HG03575 (cell line): ENCODE measurements around the gene EPHA7.

ENCODE experiments used
- ATAC-seq: cut with Tn5 transposase; IDR thresholded peaks from one replicate; pipeline ENCODE4 v1.9.1; 2021; ENCODE audit not compliant: unreplicated experiment, insufficient number of reproducible peaks, low FRiP score; ENCODE audit errors: extremely low read depth

EPHA7 gene

DNA sequence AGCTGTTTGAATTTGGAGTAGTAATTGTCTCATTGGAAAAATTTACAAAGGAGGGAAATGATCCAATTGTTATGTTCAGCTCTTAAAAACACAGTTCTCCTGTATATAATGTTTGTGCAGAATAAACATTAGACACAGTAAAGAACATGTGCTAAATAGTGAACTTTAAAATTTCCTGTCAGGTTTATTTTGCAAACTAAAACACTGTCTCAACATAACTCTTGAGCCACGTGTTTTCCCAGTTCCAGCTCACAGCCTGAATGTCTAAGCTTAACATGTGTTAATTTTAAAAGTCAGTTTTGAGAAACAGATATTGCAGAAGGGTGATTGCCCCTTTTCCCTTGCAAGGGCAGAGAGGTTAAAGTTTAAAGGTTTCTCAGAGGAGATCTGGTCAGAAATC is 20.6 kb downstream of the EPHA7 start:
- no peak for ATAC-seq

DNA sequence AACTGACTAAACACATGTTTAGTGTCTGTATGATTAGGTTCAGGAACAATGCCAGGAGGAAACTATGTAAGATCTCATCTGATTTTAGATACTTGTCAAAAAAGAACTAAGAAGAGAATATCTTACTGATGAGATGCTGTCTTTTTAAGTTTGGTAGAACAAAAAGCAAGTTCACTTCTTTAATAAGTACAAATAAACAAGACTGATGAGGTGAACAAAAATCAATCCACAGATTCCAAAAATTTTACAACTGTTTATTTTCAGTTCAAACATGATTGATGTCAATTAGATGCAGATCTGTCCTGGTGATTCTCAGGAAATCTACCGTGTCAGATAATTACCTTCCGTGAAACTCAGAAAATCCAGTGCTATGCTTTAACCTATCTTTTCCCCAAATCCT is 24.9 kb downstream of the EPHA7 start:
- ATAC-seq, result no peak

DNA sequence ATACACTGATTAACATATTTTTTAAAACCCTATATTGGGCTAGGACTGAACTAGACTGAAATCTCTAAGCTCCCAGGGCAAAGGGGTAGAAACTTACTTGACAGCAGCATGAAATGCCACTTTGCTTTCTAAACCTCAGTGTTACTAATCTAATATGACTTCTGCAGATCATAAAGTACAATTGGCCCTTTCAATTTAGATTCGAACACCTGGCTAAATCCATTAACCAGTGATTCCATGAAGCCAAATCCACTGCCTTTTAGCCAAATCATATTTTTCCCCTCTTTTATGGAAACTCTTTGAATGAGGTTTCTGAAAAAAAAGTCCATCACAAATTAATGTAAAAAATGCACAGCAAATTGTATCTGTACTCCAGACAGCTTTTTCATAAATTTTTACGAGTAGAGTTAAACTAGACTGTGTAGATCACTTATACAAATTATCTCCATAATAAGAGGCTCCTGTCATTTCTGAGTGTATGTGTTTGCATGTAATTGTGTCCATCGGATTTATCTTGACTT is 25.7 kb downstream of the EPHA7 start:
- no peak for ATAC-seq

DNA sequence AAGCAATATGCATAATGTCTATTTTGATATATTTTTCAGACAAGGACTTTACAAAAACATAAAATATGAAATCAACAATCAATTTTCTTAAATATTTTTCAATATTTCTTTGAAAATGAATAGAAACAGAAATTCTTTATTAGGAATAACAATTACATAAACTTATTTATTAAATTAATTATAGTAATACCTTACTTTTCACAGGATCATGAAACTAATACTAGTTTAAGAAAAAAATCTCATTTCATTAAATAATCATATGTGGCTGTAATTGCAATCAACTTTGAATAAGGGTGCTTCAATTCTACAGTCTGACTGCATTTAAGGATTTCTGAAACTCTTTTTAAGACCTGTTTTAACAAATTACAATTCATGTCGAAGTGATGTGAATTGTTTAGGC is 26.6 kb downstream of the EPHA7 start:
- no peak for ATAC-seq

DNA sequence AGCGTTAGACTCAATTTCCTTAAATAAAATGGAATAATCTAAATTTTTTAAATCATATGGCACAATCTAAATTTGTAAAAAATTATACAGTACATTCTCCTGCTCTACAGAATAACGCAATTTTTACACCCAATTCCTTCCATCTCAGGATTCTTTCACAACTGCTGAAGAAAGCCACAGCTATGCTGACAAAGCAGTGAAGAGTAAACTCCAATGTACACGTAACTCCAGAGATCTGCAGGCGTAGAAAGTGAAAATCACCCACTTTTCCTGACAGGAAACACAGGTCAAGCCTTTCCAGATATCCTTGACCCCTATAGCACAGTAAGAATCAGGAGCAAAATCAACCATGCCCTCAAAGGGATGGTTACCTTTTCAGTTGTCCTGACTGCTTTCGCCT is 27.4 kb downstream of the EPHA7 start:
- no peak for ATAC-seq

DNA sequence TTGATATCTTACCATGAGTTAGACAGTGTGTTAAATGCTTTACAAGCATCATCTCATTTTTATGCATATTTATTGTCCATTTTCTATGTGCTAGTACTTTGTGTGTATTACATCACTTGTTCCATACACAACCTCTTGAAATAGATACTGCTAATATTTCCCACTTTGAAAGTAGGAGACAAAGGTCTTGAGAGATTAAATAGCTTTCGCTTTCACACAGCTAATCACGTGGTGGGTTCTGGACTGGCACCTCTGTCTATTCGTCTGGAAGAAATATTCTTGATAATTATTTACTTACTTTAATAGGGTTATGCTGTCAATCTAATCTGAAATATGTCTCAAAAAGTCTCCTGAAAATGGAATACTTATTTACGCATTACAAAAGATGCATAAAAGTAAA is 30.2 kb downstream of the EPHA7 start:
- ATAC-seq, result no peak

DNA sequence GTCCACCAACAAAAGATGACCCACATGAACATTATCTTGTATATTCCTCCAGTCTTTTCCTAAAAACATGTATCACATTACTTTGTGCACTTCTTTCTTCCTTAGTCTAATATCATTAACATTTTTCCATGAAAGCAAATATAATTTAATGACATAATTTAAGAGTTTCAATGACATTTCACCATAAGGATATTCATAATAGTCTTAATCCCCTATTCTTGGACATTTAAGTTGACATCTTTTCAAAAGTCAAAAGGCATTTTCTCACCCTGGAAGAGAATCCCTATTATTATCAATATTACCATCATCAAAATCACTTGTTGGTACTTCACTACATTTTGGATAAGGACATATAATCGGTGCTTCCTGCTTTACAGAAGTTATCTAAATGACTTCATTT is 31.3 kb downstream of the EPHA7 start:
- ATAC-seq, result no peak

DNA sequence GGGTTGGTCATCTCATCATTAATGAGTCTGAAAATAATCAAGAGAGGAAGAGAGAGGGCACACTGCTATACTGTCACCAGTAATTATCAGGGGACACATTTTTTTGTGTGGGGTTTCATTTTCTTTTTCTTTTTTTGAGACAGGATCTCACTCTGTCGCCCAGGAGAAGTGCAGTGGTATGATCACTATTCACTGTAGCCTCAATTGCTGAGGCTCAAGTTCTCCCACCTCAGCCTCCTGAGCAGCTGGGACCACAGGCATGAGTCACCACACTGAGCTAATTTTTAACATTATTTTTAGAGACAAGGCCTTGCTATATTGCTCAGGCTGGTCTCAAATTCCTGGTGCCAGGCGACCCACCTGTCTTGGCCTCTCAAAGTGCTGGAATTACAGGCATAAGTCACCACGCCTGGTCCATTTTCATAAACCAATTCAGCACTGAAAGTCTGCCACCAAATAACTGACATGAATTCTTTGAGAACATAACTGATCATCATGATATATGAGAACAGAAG is 43.3 kb downstream of the EPHA7 start:
- ATAC-seq, result no peak

DNA sequence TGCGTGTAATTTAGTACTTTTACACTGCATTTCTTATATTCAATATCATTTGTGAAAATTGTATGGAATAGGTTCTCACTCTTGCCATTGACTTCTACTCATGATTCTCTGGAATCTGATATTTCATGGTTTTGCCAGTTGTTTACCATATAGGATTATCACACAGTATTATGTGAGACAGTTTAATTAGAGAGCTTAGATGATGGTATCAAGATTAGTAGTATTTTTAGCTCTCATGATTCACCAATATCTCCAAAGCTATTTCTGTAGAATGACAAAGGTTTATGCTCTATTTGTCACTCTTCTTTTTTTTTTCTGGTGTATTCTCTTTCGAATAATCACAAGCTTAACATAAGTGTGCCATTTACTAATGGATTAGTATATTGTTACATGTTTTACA is 45.9 kb downstream of the EPHA7 start:
- ATAC-seq, result no peak

DNA sequence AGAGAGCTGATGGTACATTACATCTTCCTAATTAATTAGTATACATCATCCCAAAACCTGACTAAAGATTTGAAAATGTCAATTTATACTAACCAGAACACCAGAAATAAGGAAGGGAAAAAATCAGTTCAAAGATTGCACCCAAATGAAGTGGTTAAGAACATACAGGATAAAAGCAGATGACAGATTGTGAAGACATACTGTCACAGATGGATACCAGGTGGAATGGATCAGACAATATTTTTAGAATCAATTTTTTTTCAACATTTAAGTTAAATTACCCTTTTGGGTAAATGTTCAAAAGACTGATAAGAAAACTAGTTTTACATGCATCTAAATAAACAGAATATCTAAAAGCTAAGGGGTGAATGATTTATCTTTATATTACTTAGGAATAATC is 47.6 kb downstream of the EPHA7 start:
- no peak for ATAC-seq

DNA sequence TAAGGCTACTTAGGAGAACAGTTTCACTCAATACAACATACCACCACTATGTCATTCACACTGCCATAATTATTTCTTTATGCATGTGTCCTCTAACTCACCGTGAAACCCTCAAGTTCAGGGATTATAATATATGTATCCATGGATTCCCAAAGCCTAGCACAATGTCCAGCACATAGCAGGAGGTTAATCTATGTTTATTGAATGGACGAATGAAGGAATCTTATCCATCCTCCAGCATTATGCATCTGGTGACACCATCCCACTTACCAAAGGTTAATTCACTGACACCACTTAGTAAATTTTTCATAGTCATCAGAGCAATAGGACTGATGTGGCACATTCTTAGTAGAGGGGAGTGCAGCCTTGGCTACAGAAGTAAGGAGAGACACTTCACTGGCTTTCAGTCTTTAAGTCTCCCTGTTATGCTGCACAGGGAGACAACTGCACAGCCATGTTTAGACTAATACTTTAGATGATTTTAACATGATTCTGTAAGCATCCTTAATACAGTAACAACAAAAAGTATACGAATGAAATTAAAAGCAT is 49.7 kb downstream of the EPHA7 start:
- ATAC-seq, result no peak

DNA sequence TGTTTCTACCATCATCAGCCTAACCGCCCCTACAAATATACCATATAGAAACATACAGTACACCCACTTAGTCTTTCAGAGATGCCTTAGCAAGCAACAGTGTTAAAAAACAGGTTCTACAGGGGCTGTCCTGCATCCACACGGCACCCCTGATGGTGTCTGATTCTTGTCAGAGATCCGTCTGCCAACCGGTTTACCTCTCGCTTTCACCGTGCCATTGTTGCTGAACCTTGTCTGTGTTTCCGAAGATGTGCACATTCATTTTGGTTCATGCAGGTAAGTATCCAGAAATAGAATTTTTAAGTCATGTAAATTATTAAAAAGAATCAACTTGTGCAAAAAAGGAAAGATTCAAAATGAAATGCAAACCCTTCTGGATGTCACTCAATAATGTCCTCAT is 52.9 kb downstream of the EPHA7 start:
- ATAC-seq, result no peak

DNA sequence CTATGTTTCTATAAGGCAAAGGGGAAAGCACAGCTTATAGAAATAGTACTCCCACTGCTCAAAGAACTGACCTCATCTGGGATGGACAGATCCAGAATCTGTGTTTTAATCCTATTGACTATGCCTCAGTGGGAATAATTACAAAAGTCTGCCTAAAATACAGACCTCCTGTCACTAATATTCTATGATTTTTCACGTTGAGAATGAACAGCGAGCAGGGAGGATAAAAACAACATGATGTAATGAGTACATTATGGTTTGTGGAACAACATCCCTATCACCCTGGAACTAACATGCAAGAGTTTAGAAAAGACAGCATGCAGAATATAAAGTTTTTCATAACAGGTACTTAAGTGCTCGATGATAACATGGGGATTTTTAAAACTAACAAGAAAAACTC is 53.9 kb downstream of the EPHA7 start:
- ATAC-seq, result no peak

DNA sequence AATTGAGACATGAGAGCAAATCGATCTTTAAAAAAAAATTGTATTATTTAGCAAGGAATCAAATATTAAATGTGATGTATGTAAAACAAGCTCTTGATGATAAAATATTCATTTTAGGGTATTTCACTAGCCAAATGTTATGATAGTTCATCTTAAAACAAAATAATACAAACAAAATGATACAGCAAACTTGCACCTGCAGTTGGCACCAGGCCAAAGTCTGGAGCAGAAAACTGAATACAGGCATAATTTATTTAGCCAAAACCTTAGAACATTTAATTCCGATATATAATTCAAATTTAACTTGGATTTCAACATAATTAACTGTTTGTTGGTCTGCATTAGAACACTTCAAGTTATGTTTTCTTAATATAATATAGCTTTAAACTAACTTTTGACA is 60.9 kb downstream of the EPHA7 start:
- ATAC-seq, result no peak

DNA sequence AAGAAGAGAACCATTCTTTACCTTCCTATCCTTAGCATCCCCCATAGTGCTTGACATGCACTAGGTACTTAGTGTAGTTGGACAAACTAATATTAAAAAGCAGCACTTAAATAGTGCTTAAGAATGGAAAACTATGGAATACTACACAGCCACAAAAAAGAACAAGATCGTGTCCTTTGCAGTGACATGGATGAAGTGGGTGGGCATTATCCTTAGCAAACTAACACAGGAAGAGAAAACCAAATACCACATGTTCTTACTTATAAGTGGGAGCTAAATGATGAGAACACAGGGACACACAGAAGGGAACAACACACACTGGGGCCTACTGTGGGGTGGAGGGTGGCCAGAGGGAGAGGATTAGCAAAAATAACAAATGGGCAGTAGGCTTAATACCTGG is 66.8 kb downstream of the EPHA7 start:
- no peak for ATAC-seq

DNA sequence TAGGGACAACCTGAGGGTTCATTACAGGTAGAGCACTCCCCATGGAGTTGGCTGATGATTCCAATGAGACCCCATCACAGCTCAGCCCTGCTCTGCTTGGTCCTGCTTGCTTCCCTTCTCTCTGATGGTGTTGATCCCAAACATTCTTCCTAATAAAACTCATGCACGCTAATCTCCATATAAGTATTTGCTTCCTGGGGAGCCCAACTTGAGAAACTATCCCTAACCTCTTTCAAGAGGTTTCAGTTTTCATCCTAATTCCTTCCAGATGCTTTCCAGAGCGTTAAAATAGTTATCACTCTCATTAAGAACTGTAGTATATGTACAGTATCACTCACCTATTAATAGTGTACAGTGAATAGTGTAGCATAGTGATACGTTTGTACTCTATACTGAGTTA is 68.1 kb downstream of the EPHA7 start:
- no peak for ATAC-seq

DNA sequence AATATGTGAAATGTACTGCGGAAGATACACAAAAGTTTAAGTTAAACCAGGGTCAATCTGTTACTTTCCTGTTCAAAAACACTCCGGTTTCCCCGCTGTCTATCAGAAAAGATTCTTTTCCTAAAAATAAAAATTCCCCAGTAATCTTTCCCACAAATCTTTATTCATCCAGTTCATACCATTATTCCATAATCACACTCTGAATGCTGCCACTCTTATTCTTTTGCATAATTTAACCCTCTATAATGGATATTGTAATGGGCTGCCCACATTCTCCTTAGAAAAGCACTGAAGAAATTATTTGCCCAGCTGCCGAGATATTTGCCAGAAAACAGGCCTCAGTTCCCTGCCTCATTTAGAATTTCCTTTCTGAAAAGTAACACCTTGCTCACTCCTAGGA is 68.6 kb downstream of the EPHA7 start:
- no peak for ATAC-seq

DNA sequence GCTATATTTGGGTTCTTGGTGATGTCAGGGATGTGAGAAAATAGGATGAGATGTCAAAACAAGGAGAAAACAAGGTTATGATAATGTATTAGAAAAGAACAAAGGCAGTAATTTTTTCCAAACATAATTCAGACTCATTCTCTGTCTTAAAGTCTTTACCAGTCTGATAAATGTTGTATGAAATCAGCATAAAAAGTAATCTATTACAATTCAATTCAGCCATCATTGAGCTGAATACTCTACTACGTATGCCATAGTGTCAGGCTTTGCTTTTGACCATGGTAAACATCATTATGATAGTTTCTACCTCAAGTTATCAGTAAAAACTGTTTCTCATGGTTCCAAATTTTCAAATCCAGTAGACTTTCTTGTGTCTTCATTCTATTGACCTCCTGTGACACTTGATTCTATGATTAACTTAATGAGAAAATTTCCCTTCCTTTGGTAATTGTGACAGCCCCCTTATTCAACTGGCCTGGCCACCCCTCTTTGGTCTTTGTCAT is 75.0 kb downstream of the EPHA7 start:
- no peak for ATAC-seq

DNA sequence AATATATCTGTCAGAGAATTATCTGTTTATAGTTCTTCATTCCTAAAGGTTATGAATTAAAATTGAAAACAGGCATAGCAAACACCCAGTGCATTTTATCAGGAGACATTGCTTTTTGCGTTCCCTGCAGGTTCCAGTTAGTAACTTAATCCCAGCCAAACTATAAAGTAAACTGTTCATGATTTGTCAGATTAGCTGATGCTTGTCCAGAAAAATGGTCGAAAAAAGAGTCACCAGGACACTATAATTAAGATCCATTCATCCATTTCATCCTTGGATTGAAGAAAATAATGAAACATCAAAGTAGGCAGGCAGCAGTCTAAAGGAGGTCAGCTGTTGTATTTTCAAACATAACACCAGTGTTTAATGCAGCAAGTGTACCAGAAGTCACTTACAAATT is 75.9 kb downstream of the EPHA7 start:
- no peak for ATAC-seq

DNA sequence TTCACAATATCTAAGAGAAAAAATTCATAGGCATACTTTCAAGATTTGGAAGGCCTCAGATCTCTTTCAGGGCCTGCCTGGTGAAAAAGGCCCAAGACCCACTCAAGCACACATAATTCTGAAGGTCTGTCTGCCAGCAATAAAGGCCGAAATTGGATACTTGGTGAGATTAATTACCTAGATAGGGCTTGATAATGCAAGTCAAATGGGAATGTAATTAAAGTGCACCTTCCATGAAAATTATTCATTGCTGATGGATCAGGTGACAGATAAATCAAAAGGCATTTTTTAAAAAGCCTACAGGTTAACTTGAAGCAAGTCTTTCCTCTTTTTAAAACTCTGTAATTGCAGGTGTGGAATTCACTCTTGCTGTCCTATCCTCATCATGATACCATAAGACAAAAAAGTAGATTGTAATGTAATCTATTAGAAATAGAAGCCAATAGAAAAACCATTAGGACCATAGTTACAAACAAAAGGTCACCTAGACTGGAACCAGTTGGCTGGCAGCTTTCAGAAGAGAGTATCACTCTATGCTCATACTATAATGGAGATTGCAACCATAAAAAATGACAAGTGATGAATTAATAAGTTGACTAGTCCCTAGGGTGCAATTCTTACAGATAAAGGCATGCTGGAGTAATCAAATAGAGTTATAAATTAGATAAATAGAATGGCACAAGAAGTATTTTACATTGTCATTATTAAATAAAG is 77.3 kb downstream of the EPHA7 start:
- ATAC-seq, result no peak
